Measurements from ENCODE around the gene MELTF.
"Not testable (repeated sequence)": the region's sequence is repeated elsewhere in the genome, so short reads cannot be mapped to it uniquely, and the experiment has no call there.

MELTF gene

GRCh38 chr3:197029511-197030167 lies at the start of gene MELTF:
MELTF (minus strand) TSS chr3:197029817; CDS start chr3:197029702, 115 bp downstream.
- peak; percentile 6 to 16 for DNase-seq (ENCODE audit: low read depth in 2 of 2)

- DNase-seq (ENCODE audit: low read depth in 2 of 2), result no peak
These were observed 46.8 kb upstream of the MELTF start for GRCh38 chr3:197076415-197076814.

- DNase-seq (ENCODE audit: low read depth in 2 of 2), result no peak
These were observed 38.5 kb upstream of the MELTF start for GRCh38 chr3:197068077-197068476.

GRCh38 chr3:197064771-197065170 lies 35.2 kb upstream of the MELTF start:
- no peak for DNase-seq (ENCODE audit: low read depth in 2 of 2)

GRCh38 chr3:197062446-197062845 lies 32.8 kb upstream of the MELTF start:
- no peak for DNase-seq (ENCODE audit: low read depth in 2 of 2)

- not testable (repeated sequence) for DNase-seq (ENCODE audit: low read depth in 2 of 2)
These were observed 22.0 kb upstream of the MELTF start for GRCh38 chr3:197051637-197052036.

GRCh38 chr3:197050511-197050910 lies 20.9 kb upstream of the MELTF start:
- no peak for DNase-seq (ENCODE audit: low read depth in 2 of 2)

GRCh38 chr3:197042539-197042938 lies 12.9 kb upstream of the MELTF start:
- no peak for DNase-seq (ENCODE audit: low read depth in 2 of 2)

GRCh38 chr3:197041875-197042488 lies 12.4 kb upstream of the MELTF start:
- no peak for DNase-seq (ENCODE audit: low read depth in 2 of 2)

GRCh38 chr3:197040658-197041057 lies 11.0 kb upstream of the MELTF start:
- DNase-seq (ENCODE audit: low read depth in 2 of 2), result no peak

- DNase-seq (ENCODE audit: low read depth in 2 of 2), result no peak
These were observed 9.3 kb upstream of the MELTF start for GRCh38 chr3:197038679-197039462.

- DNase-seq (ENCODE audit: low read depth in 2 of 2), result no peak
These were observed 6.0 kb upstream of the MELTF start for GRCh38 chr3:197035577-197035976.

- DNase-seq (ENCODE audit: low read depth in 2 of 2), result not testable (repeated sequence)
These were observed 5.2 kb upstream of the MELTF start for GRCh38 chr3:197034778-197035177.

GRCh38 chr3:197033764-197034163 lies 4.1 kb upstream of the MELTF start:
- DNase-seq (ENCODE audit: low read depth in 2 of 2), result not testable (repeated sequence)

GRCh38 chr3:197031315-197032285 lies 2.0 kb upstream of the MELTF start:
- peak; percentile 86 for DNase-seq (ENCODE audit: low read depth in 2 of 2)

GRCh38 chr3:197030379-197031314 lies 1.0 kb upstream of the MELTF start:
- no peak for DNase-seq (ENCODE audit: low read depth in 2 of 2)

- DNase-seq (ENCODE audit: low read depth in 2 of 2), result no peak
These were observed 698 bp downstream of the MELTF start for GRCh38 chr3:197028728-197029510.

GRCh38 chr3:197027896-197028727 lies 1.5 kb downstream of the MELTF start:
- no peak for DNase-seq (ENCODE audit: low read depth in 2 of 2)

Measured in fibroblast of skin of left quadriceps (primary cell).